Kidney (tissue), 14 donors: ENCODE results near the gene DLX3. TPM values are rescaled to one million over a fixed set of nuclear protein-coding genes. Genes with fewer than 3 reads are reported as not detected.

Source experiments
- DNase-seq, 5 donors: peaks; one replicate each; pipeline ENCODE4 v3.0.0-alpha.2; 2013 to 2020
- FAIRE-seq: peaks from 2 replicates; lab custom pipeline; 2012; peaks lifted over from hg19 to GRCh38; lab: Jason Lieb, UNC
- H3K27ac ChIP-seq, 2 donors: one replicate each; pipeline ENCODE4 v1.7.0; 2013; ENCODE audit warnings: low read depth in 2 of 2, low read length in 2 of 2, inconsistent platforms in 1 of 2
- H3K27me3 ChIP-seq: one replicate; pipeline ENCODE4 v1.7.1; 2013; ENCODE audit warnings: low read length, inconsistent platforms; ENCODE audit not compliant: control insufficient read depth, insufficient read depth
- H3K36me3 ChIP-seq, 3 donors: one replicate each; pipeline versions ENCODE4 v1.7.0 to v1.7.1; 2013; ENCODE audit warnings: low read length in 3 of 3, control low read depth in 1 of 3, inconsistent platforms in 1 of 3; ENCODE audit not compliant: insufficient read depth in 3 of 3, control insufficient read depth in 2 of 3
- H3K4me1 ChIP-seq, 3 donors: one replicate each; pipeline versions ENCODE4 v1.7.0 to v1.7.1; 2013; ENCODE audit warnings: low read length in 3 of 3, inconsistent platforms in 1 of 3, low read depth in 1 of 3; ENCODE audit not compliant: control insufficient read depth in 2 of 3, insufficient read depth in 2 of 3
- H3K4me3 ChIP-seq, 3 donors: one replicate each; pipeline versions ENCODE4 v1.7.0 to v1.8.1; 2013; ENCODE audit warnings: low read length in 3 of 3, control low read depth in 1 of 3, inconsistent platforms in 1 of 3
- H3K9ac ChIP-seq, 3 donors: one replicate each; pipeline versions ENCODE4 v1.7.0 to v1.7.1; 2013; ENCODE audit warnings: low read length in 3 of 3, control low read depth in 1 of 3, inconsistent platforms in 1 of 3
- H3K9me3 ChIP-seq, 3 donors: one replicate each; pipeline versions ENCODE4 v1.7.0 to v1.7.1; 2013; ENCODE audit warnings: low read length in 3 of 3, control low read depth in 1 of 3, inconsistent platforms in 1 of 3; ENCODE audit not compliant: control insufficient read depth in 2 of 3, insufficient read depth in 1 of 3
- CTCF ChIP-seq: IDR thresholded peaks from 3 replicates; pipeline ENCODE4 v1.5.1; 2012; ENCODE audit warnings: mild to moderate bottlenecking, moderate library complexity, borderline replicate concordance; ENCODE audit not compliant: insufficient read depth; ENCODE audit errors: extremely low read depth
- intact Hi-C: fragments of 100-400 bp; cut with DNase I; formaldehyde crosslinking; loops from one replicate; pipeline ENCODE4 v1.11.1; 2022
- polyA plus RNA-seq: library from polyadenylated mRNA; stranded (reverse); fragments of 350-450 nt; fragmentation: Illumina TruSeq; extraction: RNeasy Lipid Tissue Mini Kit (QIAGEN cat#74804); gene quantifications from one replicate; pipeline ENCODE4 v1.2.3, GENCODE V29; 2014; ENCODE audit warnings: low read depth, low replicate concordance; ENCODE audit not compliant: insufficient read depth
- total RNA-seq: library from RNA; stranded (reverse); fragmentation: NEBNext Ultra II Directional; extraction: Animal tissue kit (Norgen Biotek cat#: 25700); gene quantifications from one replicate; pipeline ENCODE4 v1.2.1, GENCODE V29; 2021
- donor health status: control.
- donor health status: control.
- donor health status: control.
- donor health status: control.
- donor health status: control.
- donor health status: DM: yes; HTN: yes; CAD: no.
- donor health status: Normal renal cell carcinoma (clear cell type).

The DLX3 gene
- total and polyA plus RNA-seq, 2 donors from 2014 or later: 0.41 to 0.47 TPM

GRCh38 chr17:49987290-49987585, 7.8 kb downstream of the DLX3 start:
- FAIRE-seq (no peak), DNase-seq (peak in 2 of 5 donors; percentile 18 to 28)
- no peak overlapping the region for H3K4me3 ChIP-seq
- no peak for TF ChIP-seq CTCF
- intact Hi-C loops: no loop called here
- H3K4me1 ChIP-seq: peaks cover 0 to 2% (median 0%) of the 10 kb centered on the region in 3 donors
- no peaks in the 10 kb centered on the region for H3K36me3 ChIP-seq
- peaks cover 7% of the 10 kb centered on the region for H3K27me3 ChIP-seq
- no peaks in the 10 kb centered on the region for H3K9me3 ChIP-seq
- no peak overlapping the region for H3K9ac ChIP-seq
- H3K27ac ChIP-seq: no peak overlapping the region

- Histone ChIP-seq H3K27ac (no peak overlapping the region), H3K27me3 (peaks cover 3% of the 10 kb centered on the region), H3K9ac (no peak overlapping the region), H3K36me3 (no peaks in the 10 kb centered on the region), H3K4me1 (peaks cover 0 to 2% (median 0%) of the 10 kb centered on the region in 3 donors), H3K4me3 (no peak overlapping the region), H3K9me3 (no peaks in the 10 kb centered on the region)
- intact Hi-C loops: no loop called here
- no peak for FAIRE-seq
- no peak for TF ChIP-seq CTCF
- DNase-seq: peak in 2 of 5 donors; percentile 29 to 35
Measured at GRCh38 chr17:49986396-49987289, 8.4 kb downstream of the DLX3 start.

DNA sequence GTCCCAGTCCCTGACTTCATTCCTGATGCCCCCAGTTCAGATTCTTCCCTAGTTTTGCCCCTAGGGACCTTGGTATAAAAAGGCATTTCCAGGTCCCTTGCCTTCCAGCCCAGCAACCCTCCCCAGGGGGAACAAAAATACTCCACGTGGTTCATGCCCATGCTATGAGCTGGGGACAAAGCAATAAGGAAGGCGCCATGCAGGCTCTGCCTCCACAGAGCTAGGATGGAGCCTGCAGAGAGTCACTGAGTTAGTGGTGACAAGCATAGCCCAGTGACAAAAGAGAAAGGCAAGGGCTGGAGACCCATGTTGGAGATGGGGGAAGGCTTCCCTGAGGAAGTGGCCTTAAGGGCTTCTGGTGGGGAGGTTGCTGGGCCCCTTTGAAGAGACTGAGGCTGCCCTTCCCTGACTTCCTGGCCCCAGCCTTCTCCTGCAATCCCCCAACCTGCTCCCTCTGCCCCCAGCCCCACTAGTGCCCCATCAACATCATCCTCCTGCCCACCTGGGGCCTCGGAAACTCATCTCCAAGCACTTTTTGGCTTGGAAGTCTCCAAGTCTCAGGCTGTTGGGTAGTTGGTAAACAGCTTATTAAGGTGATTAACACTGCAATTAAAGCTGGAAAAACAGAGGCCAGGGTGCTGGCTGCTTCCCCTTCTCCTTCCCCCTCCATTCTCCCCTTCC, 9.6 kb downstream of the DLX3 start:
- Histone ChIP-seq H3K27me3 (peaks cover 3% of the 10 kb centered on the region), H3K9ac (no peak overlapping the region), H3K27ac (no peak overlapping the region), H3K4me3 (no peak overlapping the region), H3K9me3 (no peaks in the 10 kb centered on the region), H3K4me1 (peaks cover 0 to 2% (median 0%) of the 10 kb centered on the region in 3 donors), H3K36me3 (no peaks in the 10 kb centered on the region)
- DNase-seq (peak in 2 of 5 donors; percentile 16 to 28), FAIRE-seq (no peak)
- no peak for TF ChIP-seq CTCF
- intact Hi-C loops: no loop called here
